GM18861 (cell line): ENCODE results near the gene MACF1.

Source experiments
- ATAC-seq: cut with Tn5 transposase; IDR thresholded peaks from one replicate; pipeline ENCODE4 v1.9.1; 2021; ENCODE audit not compliant: unreplicated experiment

MACF1 gene

DNA sequence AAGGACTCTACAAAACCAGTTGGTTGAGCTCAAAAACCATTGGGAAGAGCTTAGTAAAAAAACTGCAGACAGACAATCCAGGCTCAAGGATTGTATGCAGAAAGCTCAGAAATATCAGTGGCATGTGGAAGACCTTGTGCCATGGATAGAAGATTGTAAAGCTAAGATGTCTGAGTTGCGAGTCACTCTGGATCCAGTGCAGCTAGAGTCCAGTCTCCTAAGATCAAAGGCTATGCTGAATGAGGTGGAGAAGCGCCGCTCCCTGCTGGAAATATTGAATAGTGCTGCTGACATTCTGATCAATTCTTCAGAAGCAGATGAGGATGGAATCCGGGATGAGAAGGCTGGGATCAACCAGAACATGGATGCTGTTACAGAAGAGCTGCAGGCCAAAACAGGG is 183.0 kb downstream of the MACF1 start:
- no peak for ATAC-seq

DNA sequence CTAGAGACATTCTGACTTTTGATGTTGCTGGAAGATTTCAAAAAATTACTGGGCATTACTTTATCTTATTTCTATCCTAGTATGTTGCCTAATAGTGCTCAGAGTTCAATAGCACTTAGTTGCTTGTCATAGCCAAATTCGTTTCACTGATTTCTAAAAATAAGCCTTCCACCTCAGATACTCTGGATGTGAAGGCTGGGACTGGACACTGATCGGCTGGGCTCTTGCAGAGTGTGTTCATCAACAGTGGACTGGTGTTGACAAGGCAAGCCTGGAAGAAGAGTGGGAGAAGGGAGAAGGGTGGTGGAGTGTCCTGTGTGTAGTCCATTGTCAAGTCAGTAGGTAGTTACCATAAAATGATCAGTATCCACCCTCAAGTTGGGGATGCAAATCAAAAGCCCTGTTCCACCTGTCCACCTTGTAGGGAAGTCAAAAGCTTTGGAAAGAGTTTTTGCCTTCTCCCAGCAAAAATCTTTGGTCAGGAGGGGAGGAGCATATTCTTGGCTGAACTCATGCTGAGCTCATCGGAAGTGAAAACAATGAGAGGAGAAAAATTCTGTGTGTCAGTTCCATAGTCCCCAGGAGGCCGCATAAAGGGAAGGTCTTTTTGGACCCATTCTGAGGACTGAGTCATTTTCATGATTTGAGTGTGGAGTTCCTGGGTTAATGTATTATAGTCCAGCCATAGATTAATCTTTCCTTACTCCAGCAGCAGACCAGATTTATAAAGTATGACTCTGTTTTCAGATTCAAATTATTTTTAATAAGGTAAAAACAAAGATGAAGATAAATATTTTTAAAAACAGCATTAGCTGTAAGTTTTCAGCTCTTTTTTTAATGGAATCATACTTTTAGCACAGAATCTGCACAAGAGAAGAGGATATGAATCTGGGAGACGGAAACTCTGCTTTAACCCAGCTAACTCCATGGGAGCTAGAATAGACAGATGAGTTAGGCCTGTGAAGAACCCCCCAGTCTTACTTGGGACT is 187.5 kb downstream of the MACF1 start:
- no peak for ATAC-seq

DNA sequence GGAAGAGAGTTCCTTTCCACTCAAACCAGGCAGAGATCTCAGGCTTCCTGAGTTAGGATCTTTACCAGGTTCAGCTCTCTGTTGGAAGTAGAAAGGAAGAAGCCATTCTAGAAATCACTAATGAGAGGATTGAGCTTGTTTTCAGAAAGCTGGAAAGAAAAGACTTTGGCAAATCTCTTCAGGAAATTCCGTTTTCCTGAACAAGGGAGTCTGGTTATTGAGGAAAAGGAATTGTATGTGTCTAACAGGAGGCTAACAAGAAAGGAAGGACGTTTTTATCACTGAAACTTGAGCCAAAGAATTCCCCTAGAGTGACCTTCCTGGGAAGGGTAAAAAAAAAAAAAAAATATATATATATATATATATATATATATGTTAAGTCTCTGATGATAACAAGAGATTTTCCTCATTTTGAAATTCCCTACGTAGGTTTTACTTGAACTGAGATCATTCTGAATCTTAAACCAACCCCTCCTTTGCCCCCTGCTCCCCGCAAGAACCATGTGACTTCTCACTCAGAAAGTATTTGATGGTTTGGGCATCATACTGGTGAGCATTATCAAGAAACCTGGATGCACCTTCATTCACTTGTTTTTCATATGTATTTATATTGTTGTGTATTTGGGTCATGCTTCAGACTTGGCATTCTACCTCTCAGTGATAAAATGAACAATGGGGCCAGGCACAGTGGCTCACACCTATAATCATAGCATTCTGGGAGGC is 188.5 kb downstream of the MACF1 start:
- ATAC-seq, result no peak

DNA sequence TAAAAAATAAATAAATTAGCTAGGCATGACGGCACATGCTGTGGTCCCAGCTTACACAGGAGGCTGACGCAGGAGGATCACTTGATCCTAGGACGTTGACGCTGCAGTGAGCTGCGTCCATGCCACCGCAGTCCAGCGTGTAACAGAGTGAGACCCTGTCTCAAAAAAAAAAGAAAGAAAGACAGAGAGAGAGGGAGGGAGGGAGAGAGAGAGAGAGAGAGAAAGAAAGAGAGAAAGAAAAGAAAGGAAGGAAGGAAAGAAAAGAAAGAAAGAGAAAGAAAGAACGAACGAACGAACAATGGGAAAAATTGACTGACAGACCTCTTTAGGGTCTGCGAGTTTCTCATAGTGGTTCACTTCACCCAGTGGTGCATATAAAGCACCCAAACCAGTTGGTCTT is 189.2 kb downstream of the MACF1 start:
- ATAC-seq, result no peak

DNA sequence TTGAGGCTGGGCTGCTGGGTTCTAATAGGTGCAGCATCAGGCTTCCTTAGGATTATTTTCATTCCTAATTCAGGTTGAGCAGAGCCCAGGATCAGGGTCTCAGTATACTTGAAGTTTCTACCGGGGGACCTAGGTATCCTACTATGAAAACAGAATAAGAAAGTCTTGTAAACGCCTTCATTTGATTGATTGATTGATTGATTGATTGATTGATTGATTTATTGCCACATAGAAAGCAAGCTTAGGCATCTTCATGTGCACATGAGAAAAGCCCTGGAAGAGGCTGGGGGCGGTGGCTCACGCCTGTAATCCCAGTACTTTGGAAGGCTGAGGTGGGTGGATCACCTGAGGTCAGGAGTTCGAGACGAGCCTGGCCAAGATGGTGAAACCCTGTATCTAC is 189.6 kb downstream of the MACF1 start:
- no peak for ATAC-seq

DNA sequence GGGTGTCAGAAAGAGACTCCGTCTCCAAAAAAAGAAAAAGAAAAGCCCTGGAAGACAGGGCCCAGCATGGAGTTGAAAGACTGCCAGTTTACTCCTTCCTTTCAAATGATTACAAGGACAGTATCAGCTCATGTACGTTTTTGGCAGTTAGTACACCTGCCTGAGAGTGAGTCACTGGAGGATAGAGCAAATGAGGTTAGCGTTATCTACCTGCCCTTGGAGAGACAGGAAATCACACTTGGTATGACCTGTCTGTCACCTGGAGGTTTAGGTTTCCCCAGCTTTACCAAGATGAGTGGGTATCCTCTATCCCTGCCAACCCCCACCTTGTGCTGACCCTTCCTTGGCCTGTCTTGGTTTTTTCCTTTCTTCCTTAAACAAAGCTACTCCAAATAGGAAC is 190.1 kb downstream of the MACF1 start:
- ATAC-seq, result no peak

DNA sequence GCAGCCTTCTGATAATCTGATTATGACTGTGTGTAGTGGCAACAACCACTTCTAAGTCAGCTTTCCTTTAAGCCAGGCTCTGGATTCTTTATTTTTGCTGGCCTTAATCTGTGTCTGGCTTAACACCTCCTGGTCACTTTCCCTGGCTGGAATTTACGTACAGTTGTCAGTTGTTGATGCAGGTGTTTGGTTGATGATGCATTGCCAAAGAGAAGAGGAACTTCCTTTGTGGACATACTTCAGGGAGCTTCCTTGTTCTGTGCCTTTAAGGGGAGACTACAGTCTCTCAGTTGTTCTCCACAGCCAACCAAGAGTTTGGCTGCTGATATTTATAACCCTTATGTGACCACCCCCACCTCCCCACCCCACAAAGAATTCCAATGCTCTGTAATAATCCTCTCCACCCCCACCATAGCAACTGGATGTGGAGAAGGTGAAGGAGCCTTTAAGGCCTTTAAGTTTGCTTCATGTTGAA is 190.9 kb downstream of the MACF1 start:
- no peak for ATAC-seq

DNA sequence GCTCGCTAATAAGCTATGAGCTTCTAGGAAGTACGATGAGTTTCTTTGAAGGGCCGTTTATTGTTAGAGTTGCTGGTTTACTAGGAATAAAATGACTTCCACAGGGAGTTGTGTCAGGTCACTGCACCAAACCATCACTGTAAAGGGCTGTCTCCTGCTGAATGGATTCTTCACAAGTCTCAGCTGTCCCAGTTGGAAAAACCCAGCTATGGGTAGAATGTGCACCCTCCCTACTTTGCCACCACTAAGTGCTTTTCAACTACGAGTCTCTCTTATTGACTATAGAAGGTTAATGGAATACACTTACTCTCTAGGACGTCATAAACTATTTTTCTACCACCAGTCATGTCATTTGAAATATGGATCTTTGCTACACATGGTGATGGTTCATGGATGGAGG is 192.2 kb downstream of the MACF1 start:
- ATAC-seq, result no peak

DNA sequence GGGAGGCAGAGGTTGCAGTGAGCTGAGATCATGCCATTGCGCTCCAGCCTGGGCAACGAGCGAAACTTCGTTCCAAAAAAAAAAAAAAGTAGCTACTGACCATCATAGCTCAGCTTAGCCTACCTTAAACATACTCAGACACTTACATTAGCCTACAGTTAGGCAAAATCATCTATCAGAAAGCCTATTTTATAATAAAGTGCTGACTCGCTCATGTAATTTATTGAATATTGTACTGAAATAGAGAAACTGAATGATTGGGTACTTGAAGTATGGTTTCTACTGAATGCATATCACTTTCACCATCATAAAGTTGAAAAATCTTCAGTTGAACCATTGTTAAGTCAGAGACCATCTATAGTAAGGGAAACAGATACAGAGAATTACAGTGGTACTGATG is 193.0 kb downstream of the MACF1 start:
- ATAC-seq, result no peak

DNA sequence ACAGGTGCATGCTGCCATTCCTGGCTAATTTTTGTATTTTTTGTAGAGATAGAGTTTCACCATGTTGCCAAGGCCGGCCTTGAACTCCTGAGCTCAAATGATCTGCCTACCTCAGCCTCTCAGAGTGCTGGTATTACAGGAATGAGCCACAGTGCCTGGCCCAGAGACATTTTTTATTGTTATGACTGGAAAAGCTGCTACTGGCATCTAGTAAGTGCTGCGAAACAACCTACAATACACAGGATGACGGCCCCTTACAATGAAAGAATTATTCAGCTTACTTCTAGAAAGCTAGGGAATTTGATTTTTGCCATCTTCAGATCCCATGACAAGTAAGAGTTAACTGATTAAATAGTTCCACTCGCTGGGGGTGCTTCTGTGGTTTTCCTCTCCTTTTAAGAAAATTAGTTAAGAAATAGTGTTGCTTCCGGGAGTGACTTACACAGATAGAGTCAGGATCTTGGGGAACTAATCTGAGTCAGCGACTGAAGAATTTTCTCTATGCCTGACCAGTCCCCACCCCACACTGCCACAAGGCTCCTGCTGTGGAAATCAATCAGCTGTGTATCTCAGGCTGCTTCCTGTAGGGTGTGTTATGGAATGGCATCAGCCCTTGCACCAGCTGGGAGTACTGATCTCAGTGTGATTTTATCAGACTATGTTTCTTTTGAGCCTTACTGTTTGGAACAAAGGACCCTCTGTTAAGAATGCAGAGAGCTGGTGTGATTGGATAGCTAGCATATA is 194.0 kb downstream of the MACF1 start:
- ATAC-seq, result no peak

DNA sequence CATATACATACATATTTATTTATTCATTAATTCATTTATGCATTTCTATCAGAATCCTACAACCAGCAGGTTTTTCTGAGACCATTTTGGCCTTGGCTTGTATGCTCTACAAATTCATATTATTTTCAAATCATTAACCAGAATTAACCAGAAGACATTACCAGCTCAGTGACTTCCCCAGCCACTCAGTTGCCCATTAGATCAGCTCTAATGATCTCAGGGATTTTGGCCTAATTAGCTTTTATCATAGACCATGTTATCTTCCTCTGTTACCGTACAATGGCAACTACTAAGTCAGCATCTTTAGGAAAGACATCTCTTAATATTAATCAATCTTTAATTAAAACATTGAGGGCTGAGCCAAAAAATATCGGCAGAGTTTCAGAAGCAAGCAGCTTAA is 196.6 kb downstream of the MACF1 start:
- ATAC-seq, result no peak

DNA sequence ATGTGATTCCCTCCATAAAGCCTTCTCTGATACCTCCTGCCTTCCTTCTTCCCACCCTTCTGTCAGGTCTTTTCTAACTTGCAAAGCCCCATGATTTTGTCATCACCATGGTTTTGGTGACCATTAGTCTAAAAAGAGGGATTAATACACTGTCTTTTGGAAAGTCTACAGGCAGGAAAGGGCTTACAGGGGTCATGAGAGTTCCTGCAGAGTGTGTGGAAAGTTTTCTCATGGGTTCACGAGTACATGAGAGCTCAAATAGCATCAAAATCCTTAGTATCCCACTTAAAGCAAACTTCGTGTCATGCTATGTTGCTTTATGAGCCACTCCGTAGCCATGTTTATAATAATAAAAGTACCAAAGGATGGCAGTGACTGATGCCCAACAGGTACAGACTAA is 200.4 kb downstream of the MACF1 start:
- no peak for ATAC-seq

DNA sequence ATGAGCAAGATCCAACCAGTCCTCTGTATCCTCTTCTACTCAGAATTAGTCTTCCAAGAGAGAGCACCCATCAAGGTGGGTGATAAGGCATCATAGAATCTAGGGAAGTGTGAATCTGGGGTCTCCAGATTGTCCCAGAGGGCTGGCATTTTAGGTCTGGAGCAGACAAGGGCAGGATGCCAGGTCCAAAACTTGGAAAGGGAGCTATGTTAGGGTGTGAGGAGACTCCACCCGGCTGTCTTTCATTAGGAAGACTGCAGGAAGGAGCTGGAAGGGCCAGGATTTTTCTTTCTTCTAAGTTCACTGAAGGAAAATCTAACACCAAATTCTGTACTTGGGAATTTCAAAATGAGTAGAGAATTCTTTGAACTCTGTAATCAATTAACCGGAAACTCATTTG is 200.9 kb downstream of the MACF1 start:
- no peak for ATAC-seq

DNA sequence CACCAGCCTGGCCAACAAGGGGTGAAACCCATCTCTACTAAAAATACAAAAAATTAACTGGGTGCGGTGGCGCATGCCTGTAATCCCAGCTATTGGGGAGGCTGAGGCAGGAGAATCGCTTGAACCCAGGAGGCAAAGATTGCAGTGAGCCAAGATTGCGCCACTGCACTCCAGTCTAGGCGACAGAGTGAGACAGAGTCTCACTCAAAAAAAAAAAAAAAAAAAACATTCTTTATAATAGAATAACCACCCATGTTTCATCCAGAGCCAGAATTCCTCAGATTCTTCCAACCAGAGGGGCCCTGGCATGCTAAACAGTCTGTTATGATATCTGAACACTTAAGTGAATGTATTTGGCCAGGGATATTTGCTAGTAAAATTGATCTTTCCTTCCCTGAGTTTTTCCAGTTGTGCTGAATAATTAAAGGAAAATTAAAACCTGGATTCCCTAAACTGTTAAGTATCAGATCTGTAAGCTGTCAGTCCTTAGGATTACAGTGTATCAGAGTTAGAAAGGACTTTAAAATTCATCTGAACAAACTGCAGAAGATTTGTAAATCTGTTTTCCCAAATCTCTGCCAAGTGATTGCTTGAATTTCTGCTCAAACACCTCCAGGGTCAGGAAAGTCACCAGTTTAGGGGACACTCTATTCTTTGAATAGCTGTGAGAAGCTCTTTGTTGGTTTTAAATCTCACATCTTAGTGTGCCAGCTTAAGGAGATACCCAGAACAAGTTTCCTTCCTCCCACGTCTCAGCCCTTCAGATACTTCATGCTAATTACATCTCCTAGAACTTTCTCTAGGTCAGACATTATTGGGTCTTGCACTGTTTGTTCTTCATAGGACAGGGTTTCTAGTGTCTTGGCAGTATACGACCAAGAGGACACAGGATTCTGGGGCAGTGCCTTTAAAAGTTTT is 202.3 kb downstream of the MACF1 start:
- no peak for ATAC-seq

DNA sequence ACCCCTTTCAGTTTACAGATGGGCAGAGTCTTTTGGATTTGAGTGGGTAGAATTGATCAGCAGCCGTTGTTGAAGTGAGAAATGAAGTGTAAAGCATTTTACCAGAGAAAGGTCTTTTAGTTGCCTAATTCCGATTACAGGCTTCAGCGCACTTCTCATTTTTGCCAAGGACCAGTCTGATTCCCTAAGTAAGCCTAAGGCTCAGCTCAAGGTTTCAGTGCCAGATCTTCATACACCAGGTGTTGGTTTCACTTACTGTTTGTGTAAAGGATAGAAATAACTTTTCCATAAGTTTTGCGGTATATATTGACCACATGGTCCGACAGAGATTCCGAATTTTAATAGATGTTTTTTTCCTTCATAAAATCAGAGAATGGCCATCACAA is 203.0 kb downstream of the MACF1 start:
- no peak for ATAC-seq

DNA sequence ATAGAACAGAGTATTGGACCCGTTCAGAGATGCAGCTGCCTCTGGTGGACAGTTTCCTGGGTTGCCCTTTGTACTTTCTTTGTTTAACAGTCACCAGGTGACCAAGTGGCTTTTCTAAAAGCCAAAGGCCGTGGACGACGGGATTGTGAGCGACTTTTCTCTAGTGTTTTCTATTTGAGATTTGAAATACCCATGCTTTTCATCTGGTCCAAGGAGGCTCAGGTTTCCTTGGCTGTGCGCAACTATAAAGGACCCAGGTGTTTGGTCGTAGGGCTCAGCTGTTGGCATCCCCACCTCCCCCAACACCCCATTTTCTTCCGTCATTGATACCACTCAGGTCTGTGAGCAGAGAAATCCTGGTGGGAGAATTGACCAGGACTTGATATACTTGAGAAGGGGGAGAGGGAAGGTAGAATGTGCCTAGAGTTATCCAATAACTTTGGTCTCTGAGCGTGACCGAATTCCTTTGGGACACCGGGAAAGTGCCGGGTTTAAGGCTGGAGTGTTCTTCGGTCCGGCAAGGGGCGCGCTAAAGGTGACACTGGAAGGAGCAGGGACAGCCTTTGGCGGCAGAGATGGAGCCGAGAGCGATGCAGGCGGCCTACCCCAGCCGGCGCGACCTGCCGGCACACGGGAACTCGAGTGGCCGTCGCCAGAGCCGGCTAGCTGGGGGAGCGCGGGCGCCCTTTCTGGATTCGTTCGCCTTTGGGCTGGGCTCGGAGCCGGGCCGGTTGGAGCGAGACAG is 203.6 kb downstream of the MACF1 start:
- peak; percentile 5 for ATAC-seq

DNA sequence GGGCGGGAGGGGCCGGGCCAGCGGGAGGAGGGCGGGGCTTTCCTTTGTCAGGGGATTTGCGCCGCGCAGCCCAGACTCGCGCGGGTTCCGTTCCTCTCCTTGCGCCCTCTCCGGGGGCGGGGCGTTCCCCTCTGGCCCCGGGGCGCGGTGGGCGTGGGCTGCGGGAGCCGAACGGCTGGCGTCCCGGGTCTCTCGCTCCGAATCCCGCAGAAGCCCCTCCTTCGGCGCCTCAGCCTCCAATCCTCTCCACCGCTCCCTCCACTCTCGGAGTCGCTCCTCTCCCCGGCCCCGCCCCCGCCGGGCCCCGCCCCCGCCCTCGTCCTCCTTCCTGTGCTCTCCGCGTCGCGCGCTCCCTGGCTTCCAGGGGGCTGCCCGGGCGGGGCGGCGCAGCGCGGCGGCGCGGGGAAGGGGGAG is 204.2 kb downstream of the MACF1 start:
- peak; percentile 47 for ATAC-seq

DNA sequence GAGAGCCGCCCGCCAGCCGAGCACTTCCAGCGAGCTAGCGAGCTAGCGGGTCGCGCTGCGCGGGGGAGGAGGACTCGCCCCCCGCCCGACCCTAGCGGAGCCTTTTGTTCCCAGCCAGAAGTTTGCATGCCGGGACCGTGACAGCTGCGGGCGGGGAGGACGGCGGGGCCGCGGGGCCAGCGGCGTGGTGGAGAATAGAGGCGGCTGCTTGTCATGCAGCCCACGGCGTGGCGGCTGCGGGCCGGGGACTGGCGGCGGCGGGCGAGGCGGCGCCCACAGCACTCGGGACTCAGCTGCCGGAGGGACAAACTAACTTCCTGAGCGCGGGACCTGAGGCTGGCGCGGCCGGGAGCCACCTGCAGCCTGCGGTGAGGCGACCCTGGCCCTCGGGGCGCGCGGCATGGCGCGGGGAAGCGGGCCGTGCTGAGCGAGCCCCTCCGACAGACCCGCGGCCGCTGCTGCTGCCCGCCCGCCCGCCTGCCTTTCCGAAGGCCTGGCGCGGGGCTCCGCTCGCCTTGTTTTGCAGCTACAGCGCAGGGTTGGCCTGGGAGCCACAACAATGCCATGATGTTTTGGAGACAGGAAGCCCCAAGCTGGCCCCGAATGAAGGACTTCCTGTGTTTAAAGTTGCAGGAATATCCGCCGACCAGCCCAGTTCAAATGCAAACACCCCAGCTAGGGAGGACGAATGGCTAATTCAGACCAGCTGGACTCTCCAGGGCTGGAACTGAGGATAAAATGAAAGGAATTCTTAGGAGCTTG is 204.7 kb downstream of the MACF1 start:
- no peak for ATAC-seq

DNA sequence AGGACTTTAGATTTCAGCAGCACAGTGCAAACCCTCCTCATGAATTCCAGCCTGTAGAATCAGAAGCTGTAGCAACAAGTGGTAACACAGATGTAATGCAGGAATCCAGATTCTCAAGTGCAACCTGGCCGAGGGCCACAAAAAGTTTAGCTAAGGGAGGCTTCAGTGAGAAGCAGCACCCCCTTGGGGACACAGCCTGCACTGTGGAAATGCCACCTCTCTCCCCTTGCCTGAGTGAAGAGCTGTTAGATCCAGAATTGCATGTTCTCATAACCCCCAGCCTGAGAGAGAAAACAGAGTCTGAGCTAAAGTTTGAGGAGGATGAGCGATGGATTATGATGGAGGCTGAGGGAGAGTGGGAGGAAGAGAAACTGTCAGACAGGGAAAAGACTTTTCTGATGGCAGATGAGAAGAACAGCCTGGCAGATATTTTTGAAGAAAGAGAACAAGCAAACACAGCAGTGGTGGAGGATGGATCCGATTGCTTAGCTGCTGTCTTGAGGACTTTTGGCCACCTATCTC is 206.5 kb downstream of the MACF1 start:
- ATAC-seq, result no peak
